ENCODE data around the gene TRIM44. TPM values are rescaled to one million over a fixed set of nuclear protein-coding genes. Genes with fewer than 3 reads are reported as not detected.

The TRIM44 gene
- total and polyA plus RNA-seq, 2 donors (not counting 3 experiments of a cell fraction or from before 2014, with no cell fraction given) = 31.7 to 72.0 TPM

GRCh38 chr11:35721651-35722282 lies 59.2 kb downstream of the TRIM44 start:
- CTCF ChIA-PET = interaction anchor here (3.1 kb wide), 1 partner anchor 100 kb away, joined by 14 read pairs; no protein-coding TSS in a partner anchor
- intact Hi-C loops (cut with micrococcal nuclease) = no loop called here
- no peak overlapping the region for H3K4me2 ChIP-seq (ENCODE audit: insufficient read depth, low read length)
- H3K9me3 ChIP-seq (replicated peaks; ENCODE audit: control insufficient read depth, insufficient read depth, low read length) = no peaks in the 10 kb centered on the region
- DNase-seq (ENCODE audit: low read depth, low spot score) = no peak
- POLR2A ChIA-PET = no interaction called here
- TF ChIP-seq POLR2A (IDR thresholded peaks at IDR 0.05; ENCODE audit: low read depth, low read length) = no peak
- no peak for TF ChIP-seq EZH2 (IDR thresholded peaks at IDR 0.05; ENCODE audit: borderline replicate concordance, low read depth, low read length, severe bottlenecking)
- no peak for TF ChIP-seq MYC (IDR thresholded peaks at IDR 0.05; ENCODE audit: low read depth, low read length)
- no peak for TF ChIP-seq CTCF (IDR thresholded peaks at IDR 0.05; ENCODE audit: extremely low read depth in 1 of 2, insufficient read depth in 1 of 2, low read depth in 1 of 2, low read length in 2 of 2)
- no peak for TF ChIP-seq GATA2 (IDR thresholded peaks at IDR 0.05; ENCODE audit: insufficient read depth, insufficient read length, low read depth, low read length)
- TF ChIP-seq JUN (IDR thresholded peaks at IDR 0.05; ENCODE audit: borderline replicate concordance, insufficient read depth, insufficient read length, low read depth) = no peak
- no peak for TF ChIP-seq MAX (IDR thresholded peaks at IDR 0.05; ENCODE audit: insufficient read depth, insufficient read length)
- TF ChIP-seq FOS (IDR thresholded peaks at IDR 0.05; ENCODE audit: borderline replicate concordance, insufficient read depth, low read length) = no peak
- H4K20me1 ChIP-seq (replicated peaks; ENCODE audit: control insufficient read depth, extremely low read depth, insufficient read depth, low read length) = peaks cover 8% of the 10 kb centered on the region
- no peaks in the 10 kb centered on the region for H3K27me3 ChIP-seq (ENCODE audit: control insufficient read depth in 2 of 2, insufficient read depth in 2 of 2, low read length in 2 of 2)
- H3K36me3 ChIP-seq (ENCODE audit: control insufficient read depth in 2 of 2, extremely low read depth in 1 of 2, insufficient read depth in 2 of 2, low read length in 2 of 2) = no peaks in the 10 kb centered on the region
- H3K79me2 ChIP-seq (ENCODE audit: control insufficient read depth, insufficient read depth, low read length) = peaks cover 24% of the 10 kb centered on the region
- no peak overlapping the region for H3K27ac ChIP-seq (ENCODE audit: insufficient read depth, low read depth, low read length)
- no peaks in the 10 kb centered on the region for H3K9me1 ChIP-seq (replicated peaks; ENCODE audit: control insufficient read depth, extremely low read depth, insufficient read depth, low read length)
- no peak overlapping the region for H3K4me3 ChIP-seq (replicated peaks in 1 of 3; ENCODE audit: insufficient read depth in 1 of 3, low read depth in 1 of 3, low read length in 3 of 3)
- no peaks in the 10 kb centered on the region for H3K4me1 ChIP-seq (ENCODE audit: control insufficient read depth, extremely low read depth, insufficient read depth, low read length)
- H2AFZ ChIP-seq (ENCODE audit: low read depth, low read length) = no peak overlapping the region
- dilution Hi-C loops (cut with MboI; ENCODE audit: extremely low pct_ligation_motif_present, low sequenced_read_pairs) = no loop called here
- no TSS peak for BruUV-seq (replicated peaks)
- H3K9ac ChIP-seq (replicated peaks; ENCODE audit: extremely low read depth, insufficient read depth, low read length) = no peak overlapping the region
- FAIRE-seq = no peak
